Measurements from ENCODE around the gene FEN1. TPM values are rescaled to one million over a fixed set of nuclear protein-coding genes. Genes with fewer than 3 reads are reported as not detected.

The FEN1 gene
- total and polyA plus RNA-seq, 2 of the 8 experiments (the other 6 are each of a cell fraction or from before 2014, with no cell fraction given) = 52.6 to 86.1 TPM

DNA sequence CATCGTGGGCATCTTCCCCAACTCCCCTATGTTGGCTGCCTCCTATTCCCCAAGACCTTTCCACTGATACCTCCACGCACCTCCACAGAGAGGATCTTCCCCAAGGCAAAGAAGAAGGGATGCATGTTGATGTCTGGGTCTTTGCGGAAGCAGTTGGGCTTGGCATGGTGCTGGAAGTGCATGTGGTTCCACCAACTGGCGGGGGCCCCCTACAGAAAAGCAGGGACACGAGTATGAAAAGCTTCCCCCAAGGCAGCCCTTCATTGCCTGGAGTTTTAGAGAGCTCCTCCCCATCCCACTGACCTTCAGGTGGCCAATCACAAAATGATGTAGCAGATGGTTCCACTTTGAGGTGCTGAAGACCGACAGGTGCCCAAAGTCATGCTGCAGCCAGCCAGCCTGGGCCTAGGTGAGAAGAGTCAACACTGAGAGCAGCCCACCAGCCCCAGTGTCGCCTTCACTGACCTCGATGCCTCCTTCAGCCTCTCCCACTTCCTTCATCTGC, 18.0 kb downstream of the FEN1 start:
- peaks cover 0 to 10% of the 10 kb centered on the region in 2 experiments for H4K20me1 ChIP-seq (replicated peaks in 1 of 2; ENCODE audit: control insufficient read depth in 1 of 2, insufficient read depth in 2 of 2, low read length in 2 of 2)
- H3K18ac ChIP-seq (ENCODE audit: extremely low read depth, low read length) = no peak overlapping the region
- no peak overlapping the region for H2AFZ ChIP-seq (ENCODE audit: low read length)
- no peak overlapping the region for H3K14ac ChIP-seq (ENCODE audit: insufficient read length)
- no peak overlapping the region for H4K8ac ChIP-seq (ENCODE audit: extremely low read depth, insufficient read depth, low read length)
- H3K4ac ChIP-seq (replicated peaks; ENCODE audit: insufficient read length, low read depth, low read length) = no peak overlapping the region
- H3K79me1 ChIP-seq (ENCODE audit: low read depth, low read length) = peaks cover 6% of the 10 kb centered on the region
- H2AK5ac ChIP-seq (ENCODE audit: low read depth, low read length) = no peak overlapping the region
- H3K56ac ChIP-seq (replicated peaks; ENCODE audit: insufficient read length, low read depth, low read length) = no peak overlapping the region
- no peak overlapping the region for H2BK120ac ChIP-seq (replicated peaks; ENCODE audit: low read depth, low read length)
- no peak overlapping the region for H3K27ac ChIP-seq (ENCODE audit: low read depth, low read length)
- H3K27me3 ChIP-seq (replicated peaks in 1 of 4; ENCODE audit: control insufficient read depth in 3 of 4, extremely low read depth in 1 of 4, insufficient read depth in 3 of 4, low read length in 3 of 4) = no peaks in the 10 kb centered on the region
- no peak overlapping the region for H2BK12ac ChIP-seq (ENCODE audit: low read depth, low read length)
- ChIA-PET CTCF (ENCODE audit: partially characterized antibody) (interaction anchor here (1.7 to 10.2 kb wide), 2 partner anchors 11 to 18 kb away, joined by 4 to 118 read pairs; partner anchors contain the start of gene FADS2), POLR2A (ENCODE audit: partially characterized antibody) (interaction anchor here (13.1 to 16.2 kb wide), 2 partner anchors 13 to 17 kb away, joined by 210 to 354 read pairs; partner anchors contain the start of genes FADS2, FEN1 and TMEM258)
- peaks cover 0 to 2% of the 10 kb centered on the region in 2 experiments; a peak in 1 of 4 replicates for H3K9me3 ChIP-seq (ENCODE audit: insufficient read depth in 2 of 2, low read depth in 1 of 2, low read length in 1 of 2)
- no peak overlapping the region for H2BK5ac ChIP-seq (ENCODE audit: low read depth, low read length)
- H3K23ac ChIP-seq (ENCODE audit: insufficient read length) = no peak overlapping the region
- H2BK20ac ChIP-seq (ENCODE audit: low read length) = no peak overlapping the region
- no peak overlapping the region for H3K4me2 ChIP-seq (ENCODE audit: insufficient read depth in 1 of 2, low read depth in 2 of 2, low read length in 2 of 2)
- H4K5ac ChIP-seq (ENCODE audit: insufficient read length, low read depth, low read length) = no peak overlapping the region
- H3K4me3 ChIP-seq (ENCODE audit: extremely low read depth in 1 of 4, insufficient read depth in 2 of 4, low read depth in 3 of 4, low read length in 4 of 4) = no peak overlapping the region
- H3K4me1 ChIP-seq (replicated peaks in 1 of 4; ENCODE audit: control insufficient read depth in 3 of 4, insufficient read depth in 4 of 4, low read length in 3 of 4) = peaks cover 0 to 6% (median 1%) of the 10 kb centered on the region in 4 experiments; a peak in 3 of 7 replicates
- H3K9ac ChIP-seq (replicated peaks in 1 of 4; ENCODE audit: extremely low read depth in 1 of 4, low read depth in 3 of 4, low read length in 3 of 4) = no peak overlapping the region
- H3K23me2 ChIP-seq (ENCODE audit: low read depth, low read length) = peaks cover 4% of the 10 kb centered on the region; the same call in 1 of the 2 replicates
- FAIRE-seq (no peak), DNase-seq (ENCODE audit: low read depth in 1 of 2, low spot score in 2 of 2) (no peak)
- peaks cover 0 to 14% of the 10 kb centered on the region in 2 experiments; a peak in 1 of 4 replicates for H3K79me2 ChIP-seq (ENCODE audit: control insufficient read depth in 1 of 2, insufficient read depth in 2 of 2, low read length in 2 of 2)
- H2BK15ac ChIP-seq (ENCODE audit: low read length) = no peak overlapping the region
- no peak overlapping the region for H4K91ac ChIP-seq (replicated peaks; ENCODE audit: insufficient read length, low read length)
- 89% methylated on average over 8 of the region's 8 CpGs; no CpG with 5 or more reads in 1 of the 2 experiments for WGBS, 2 experiments (ENCODE audit: extremely low coverage in 1 of 2, insufficient coverage in 1 of 2, insufficient read length in 1 of 2, insufficient replicate concordance in 2 of 2, low coverage in 1 of 2, low lambda C conversion rate in 2 of 2, missing lambda C conversion rate in 1 of 2)
- H3K36me3 ChIP-seq (ENCODE audit: control insufficient read depth in 2 of 4, insufficient read depth in 4 of 4, low read length in 3 of 4) = peaks cover 40 to 82% (median 65%) of the 10 kb centered on the region in 4 experiments
- no peak for TF ChIP-seq HDAC2 (IDR thresholded peaks at IDR 0.05; ENCODE audit: borderline replicate concordance in 1 of 2, low read depth in 2 of 2, low read length in 2 of 2)
- TF ChIP-seq CBX8 (IDR thresholded peaks at IDR 0.05; ENCODE audit: borderline replicate concordance, low read depth, low read length) = no peak
- TF ChIP-seq POLR2AphosphoS5 (IDR thresholded peaks at IDR 0.05; ENCODE audit: low read depth, low read length) = no peak; the same call in 1 of the 2 replicates
- no peak for TF ChIP-seq TEAD4 (IDR thresholded peaks at IDR 0.05; ENCODE audit: low read depth, low read length)
- TF ChIP-seq RXRA (IDR thresholded peaks at IDR 0.05; ENCODE audit: insufficient read depth, low read depth, low read length) = no peak
- no peak for TF ChIP-seq KDM4A (IDR thresholded peaks at IDR 0.05; ENCODE audit: low read depth, low read length, severe bottlenecking)
- no peak for TF ChIP-seq EZH2 (IDR thresholded peaks at IDR 0.05; ENCODE audit: low read depth, low read length, severe bottlenecking)
- TF ChIP-seq RAD21 (IDR thresholded peaks at IDR 0.05 in 1 of 2, conservative IDR thresholded peaks at IDR 0.05 in 1 of 2; ENCODE audit: low read depth in 2 of 2, low read length in 2 of 2) = no peak
- TF ChIP-seq TAF1 (IDR thresholded peaks at IDR 0.05; ENCODE audit: low read depth, low read length) = no peak
- no peak for TF ChIP-seq CREB1 (IDR thresholded peaks at IDR 0.05)
- TF ChIP-seq SUZ12 (IDR thresholded peaks at IDR 0.05; ENCODE audit: low read length) = no peak
- TF ChIP-seq SAP30 (IDR thresholded peaks at IDR 0.05; ENCODE audit: insufficient read depth, insufficient replicate concordance, low read length) = no peak
- TF ChIP-seq YY1 (IDR thresholded peaks at IDR 0.05; ENCODE audit: low read depth, low read length) = no peak
